Measurements from ENCODE around the gene LSM7.

Gene LSM7

GRCh38 chr19:2334986-2335846 is 6.8 kb upstream of the LSM7 start:
- H3K27ac ChIP-seq (ENCODE audit: low read depth, low read length): no peak overlapping the region

GRCh38 chr19:2334426-2334825 is 6.0 kb upstream of the LSM7 start:
- Histone ChIP-seq H3K9ac (ENCODE audit: low read depth, low read length) (no peak overlapping the region), H3K4me1 (ENCODE audit: insufficient read depth, low read length) (peaks cover 15% of the 10 kb centered on the region), H3K27ac (ENCODE audit: low read depth, low read length) (no peak overlapping the region), H3K4me3 (ENCODE audit: low read length) (no peak overlapping the region), H3K9me3 (ENCODE audit: insufficient read depth, low read depth, low read length) (no peaks in the 10 kb centered on the region), H3K36me3 (ENCODE audit: insufficient read depth, low read length) (peaks cover 3% of the 10 kb centered on the region; the same call in 1 of the 2 replicates), H3K27me3 (ENCODE audit: insufficient read depth, low read length) (no peaks in the 10 kb centered on the region)
- WGBS: 96% methylated on average over 27 of the region's 27 CpGs

More at GRCh38 chr19:2334986-2335846, 6.8 kb upstream of the LSM7 start:
- 92% methylated on average over 26 of the region's 26 CpGs for WGBS
- Histone ChIP-seq H3K9me3 (ENCODE audit: insufficient read depth, low read depth, low read length) (no peaks in the 10 kb centered on the region), H3K4me3 (ENCODE audit: low read length) (no peak overlapping the region), H3K9ac (ENCODE audit: low read depth, low read length) (no peak overlapping the region), H3K27me3 (ENCODE audit: insufficient read depth, low read length) (no peaks in the 10 kb centered on the region), H3K4me1 (ENCODE audit: insufficient read depth, low read length) (peaks cover 14% of the 10 kb centered on the region), H3K36me3 (ENCODE audit: insufficient read depth, low read length) (peaks cover 11% of the 10 kb centered on the region; the same call in 1 of the 2 replicates)

- WGBS: 92% methylated on average over 11 of the region's 11 CpGs
- H3K9ac ChIP-seq (ENCODE audit: low read depth, low read length): no peak overlapping the region
- no peak overlapping the region for H3K4me3 ChIP-seq (ENCODE audit: low read length)
- no peaks in the 10 kb centered on the region for H3K27me3 ChIP-seq (ENCODE audit: insufficient read depth, low read length)
- peaks cover 18% of the 10 kb centered on the region for H3K4me1 ChIP-seq (ENCODE audit: insufficient read depth, low read length)
- H3K9me3 ChIP-seq (ENCODE audit: insufficient read depth, low read depth, low read length): no peaks in the 10 kb centered on the region
- H3K36me3 ChIP-seq (ENCODE audit: insufficient read depth, low read length): 0 out of 2 replicates have a peak, but pooled peaks cover under 1% of the 10 kb centered on the region
- no peak overlapping the region for H3K27ac ChIP-seq (ENCODE audit: low read depth, low read length)
These were observed 5.4 kb upstream of the LSM7 start for GRCh38 chr19:2333807-2334211.

GRCh38 chr19:2333027-2333806 is 4.8 kb upstream of the LSM7 start:
- Histone ChIP-seq H3K9me3 (ENCODE audit: insufficient read depth, low read depth, low read length) (no peaks in the 10 kb centered on the region), H3K36me3 (ENCODE audit: insufficient read depth, low read length) (no peaks in the 10 kb centered on the region), H3K9ac (ENCODE audit: low read depth, low read length) (no peak overlapping the region), H3K27me3 (ENCODE audit: insufficient read depth, low read length) (no peaks in the 10 kb centered on the region), H3K27ac (ENCODE audit: low read depth, low read length) (no peak overlapping the region), H3K4me3 (ENCODE audit: low read length) (no peak overlapping the region), H3K4me1 (ENCODE audit: insufficient read depth, low read length) (peaks cover 18% of the 10 kb centered on the region)
- 91% methylated on average over 27 of the region's 27 CpGs for WGBS

GRCh38 chr19:2332341-2333026 is 4.1 kb upstream of the LSM7 start:
- Histone ChIP-seq H3K9me3 (ENCODE audit: insufficient read depth, low read depth, low read length) (no peaks in the 10 kb centered on the region), H3K27ac (ENCODE audit: low read depth, low read length) (no peak overlapping the region), H3K4me3 (ENCODE audit: low read length) (no peak overlapping the region), H3K27me3 (ENCODE audit: insufficient read depth, low read length) (no peaks in the 10 kb centered on the region), H3K9ac (ENCODE audit: low read depth, low read length) (no peak overlapping the region), H3K36me3 (ENCODE audit: insufficient read depth, low read length) (no peaks in the 10 kb centered on the region), H3K4me1 (ENCODE audit: insufficient read depth, low read length) (peaks cover 20% of the 10 kb centered on the region)
- WGBS: 92% methylated on average over 17 of the region's 17 CpGs

GRCh38 chr19:2331601-2332246 is 3.3 kb upstream of the LSM7 start:
- H3K4me1 ChIP-seq (ENCODE audit: insufficient read depth, low read length): peaks cover 22% of the 10 kb centered on the region
- no peaks in the 10 kb centered on the region for H3K9me3 ChIP-seq (ENCODE audit: insufficient read depth, low read depth, low read length)
- no peak overlapping the region; the same call in 1 of the 2 replicates for H3K4me3 ChIP-seq (ENCODE audit: low read length)
- H3K36me3 ChIP-seq (ENCODE audit: insufficient read depth, low read length): no peaks in the 10 kb centered on the region
- peak overlapping the region; percentile 9; the same call in 1 of the 2 replicates for H3K27ac ChIP-seq (ENCODE audit: low read depth, low read length)
- no peak overlapping the region for H3K9ac ChIP-seq (ENCODE audit: low read depth, low read length)
- 85% methylated on average over 12 of the region's 12 CpGs for WGBS
- H3K27me3 ChIP-seq (ENCODE audit: insufficient read depth, low read length): no peaks in the 10 kb centered on the region

GRCh38 chr19:2330632-2331284 is 2.4 kb upstream of the LSM7 start:
- Histone ChIP-seq H3K36me3 (ENCODE audit: insufficient read depth, low read length) (peaks cover 4% of the 10 kb centered on the region; the same call in 1 of the 2 replicates), H3K9ac (ENCODE audit: low read depth, low read length) (no peak overlapping the region), H3K9me3 (ENCODE audit: insufficient read depth, low read depth, low read length) (no peaks in the 10 kb centered on the region), H3K4me3 (ENCODE audit: low read length) (peak overlapping the region; percentile 6; the same call in 1 of the 2 replicates), H3K27ac (ENCODE audit: low read depth, low read length) (peak overlapping the region; percentile 9; the same call in 1 of the 2 replicates), H3K27me3 (ENCODE audit: insufficient read depth, low read length) (no peaks in the 10 kb centered on the region), H3K4me1 (ENCODE audit: insufficient read depth, low read length) (peaks cover 22% of the 10 kb centered on the region)
- 68% methylated on average over 20 of the region's 20 CpGs for WGBS

GRCh38 chr19:2330255-2330631 is 1.9 kb upstream of the LSM7 start:
- Histone ChIP-seq H3K36me3 (ENCODE audit: insufficient read depth, low read length) (peaks cover 4% of the 10 kb centered on the region; the same call in 1 of the 2 replicates), H3K27ac (ENCODE audit: low read depth, low read length) (no peak overlapping the region), H3K4me1 (ENCODE audit: insufficient read depth, low read length) (peaks cover 22% of the 10 kb centered on the region), H3K9ac (ENCODE audit: low read depth, low read length) (no peak overlapping the region), H3K4me3 (ENCODE audit: low read length) (no peak overlapping the region), H3K9me3 (ENCODE audit: insufficient read depth, low read depth, low read length) (no peaks in the 10 kb centered on the region), H3K27me3 (ENCODE audit: insufficient read depth, low read length) (no peaks in the 10 kb centered on the region)
- WGBS: 82% methylated on average over 10 of the region's 10 CpGs

- Histone ChIP-seq H3K9me3 (ENCODE audit: insufficient read depth, low read depth, low read length) (no peaks in the 10 kb centered on the region), H3K36me3 (ENCODE audit: insufficient read depth, low read length) (peaks cover 11% of the 10 kb centered on the region; the same call in 1 of the 2 replicates), H3K4me1 (ENCODE audit: insufficient read depth, low read length) (peaks cover 22% of the 10 kb centered on the region), H3K9ac (ENCODE audit: low read depth, low read length) (peak overlapping the region; percentile 87; the same call in 1 of the 2 replicates), H3K27me3 (ENCODE audit: insufficient read depth, low read length) (no peaks in the 10 kb centered on the region), H3K4me3 (ENCODE audit: low read length) (peak overlapping the region; percentile 82), H3K27ac (ENCODE audit: low read depth, low read length) (no peak overlapping the region)
- 52% methylated on average over 13 of the region's 13 CpGs for WGBS
These were observed 1.1 kb upstream of the LSM7 start for GRCh38 chr19:2329501-2329916.

- Histone ChIP-seq H3K27ac (ENCODE audit: low read depth, low read length) (peak overlapping the region; percentile 86; the same call in 1 of the 2 replicates), H3K4me1 (ENCODE audit: insufficient read depth, low read length) (peaks cover 22% of the 10 kb centered on the region), H3K27me3 (ENCODE audit: insufficient read depth, low read length) (no peaks in the 10 kb centered on the region), H3K9me3 (ENCODE audit: insufficient read depth, low read depth, low read length) (no peaks in the 10 kb centered on the region), H3K36me3 (ENCODE audit: insufficient read depth, low read length) (peaks cover 15% of the 10 kb centered on the region), H3K4me3 (ENCODE audit: low read length) (peak overlapping the region; percentile 82), H3K9ac (ENCODE audit: low read depth, low read length) (peak overlapping the region; percentile 87)
- 4% methylated on average over 16 of the region's 16 CpGs for WGBS
These were observed 728 bp upstream of the LSM7 start for GRCh38 chr19:2329149-2329478.
